ENCODE results near the gene TMED7.
"Not testable (repeated sequence)": the region's sequence is repeated elsewhere in the genome, so short reads cannot be mapped to it uniquely, and the experiment has no call there.

The TMED7 gene

DNA sequence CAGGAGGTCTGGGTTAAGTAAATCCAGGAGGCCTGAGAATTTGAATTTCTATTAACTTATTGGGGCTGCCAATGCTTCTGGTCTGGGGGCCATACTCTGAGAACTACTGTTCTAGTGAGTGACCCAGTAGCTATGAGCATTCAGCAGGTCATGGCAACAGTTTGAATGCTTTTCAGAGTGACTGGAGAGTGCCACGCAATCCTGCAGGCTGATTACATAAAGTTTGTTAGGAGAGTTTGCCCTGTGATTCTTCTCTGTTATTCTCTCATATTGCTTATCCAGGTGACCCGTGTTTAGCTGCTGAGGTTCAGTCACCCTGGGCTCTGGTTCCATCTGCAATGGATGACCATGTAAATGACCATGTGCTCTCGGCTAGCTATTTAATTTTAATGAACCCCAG, 22.2 kb upstream of the TMED7 start:
- POLR2A ChIA-PET = interaction anchor here (0.6 kb wide), 1 partner anchor 168 kb away, joined by 3 read pairs; no protein-coding TSS in a partner anchor
- no peak for TF ChIP-seq FOXA1 (IDR thresholded peaks at IDR 0.05)
- no peak for TF ChIP-seq BHLHE40 (IDR thresholded peaks at IDR 0.05; ENCODE audit: borderline replicate concordance)
- no peak for TF ChIP-seq ELF4 (IDR thresholded peaks at IDR 0.05)
- no peak for TF ChIP-seq NFRKB (IDR thresholded peaks at IDR 0.05)
- TF ChIP-seq ZNF384 (IDR thresholded peaks at IDR 0.05) = no peak
- no peak for TF ChIP-seq FOXM1 (IDR thresholded peaks at IDR 0.05; ENCODE audit: borderline replicate concordance)
- TF ChIP-seq FOXK2 (IDR thresholded peaks at IDR 0.05) = no peak
- no peak for TF ChIP-seq LEF1 (IDR thresholded peaks at IDR 0.05; ENCODE audit: borderline replicate concordance)
- TF ChIP-seq CTBP1 (IDR thresholded peaks at IDR 0.05; ENCODE audit: borderline replicate concordance) = no peak
- TF ChIP-seq ARNT (IDR thresholded peaks at IDR 0.05) = no peak
- TF ChIP-seq, protein P1, sequence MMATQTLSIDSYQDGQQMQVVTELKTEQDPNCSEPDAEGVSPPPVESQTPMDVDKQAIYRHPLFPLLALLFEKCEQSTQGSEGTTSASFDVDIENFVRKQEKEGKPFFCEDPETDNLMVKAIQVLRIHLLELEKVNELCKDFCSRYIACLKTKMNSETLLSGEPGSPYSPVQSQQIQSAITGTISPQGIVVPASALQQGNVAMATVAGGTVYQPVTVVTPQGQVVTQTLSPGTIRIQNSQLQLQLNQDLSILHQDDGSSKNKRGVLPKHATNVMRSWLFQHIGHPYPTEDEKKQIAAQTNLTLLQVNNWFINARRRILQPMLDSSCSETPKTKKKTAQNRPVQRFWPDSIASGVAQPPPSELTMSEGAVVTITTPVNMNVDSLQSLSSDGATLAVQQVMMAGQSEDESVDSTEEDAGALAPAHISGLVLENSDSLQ (IDR thresholded peaks at IDR 0.05) = no peak
- no peak for TF ChIP-seq SP1 (IDR thresholded peaks at IDR 0.05)
- TF ChIP-seq SUZ12 (IDR thresholded peaks at IDR 0.05) = no peak
- TF ChIP-seq HDGF (IDR thresholded peaks at IDR 0.05; ENCODE audit: borderline replicate concordance) = no peak
- TF ChIP-seq TARDBP (IDR thresholded peaks at IDR 0.05) = no peak
- no peak for TF ChIP-seq L3MBTL2 (conservative IDR thresholded peaks at IDR 0.05)
- CTCF ChIA-PET = no interaction called here
- no peak for DNase-seq (ENCODE audit: extremely low spot score)

DNA sequence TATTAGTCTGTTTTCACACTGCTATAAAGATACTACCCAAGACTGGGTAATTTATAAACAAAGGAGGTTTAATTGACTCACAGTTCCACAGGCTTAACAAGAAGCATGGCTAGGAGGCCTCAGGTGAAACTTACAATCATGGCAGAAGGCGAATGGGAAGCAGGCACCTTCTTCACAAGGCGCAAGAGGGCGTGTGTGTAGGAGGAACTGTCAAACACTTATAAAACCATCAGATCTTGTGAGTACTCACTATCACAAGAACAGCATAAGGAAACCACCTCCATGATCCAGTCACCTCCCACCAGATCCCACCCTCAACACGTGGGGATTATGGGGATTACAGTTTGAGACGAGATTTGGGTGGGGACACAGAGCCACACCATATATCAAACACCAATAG, 19.6 kb upstream of the TMED7 start:
- POLR2A ChIA-PET; DNase-seq (ENCODE audit: extremely low spot score); CTCF ChIA-PET: not testable (repeated sequence)

GRCh38 chr5:115644046-115644445, 18.2 kb upstream of the TMED7 start:
- POLR2A ChIA-PET = no interaction called here
- no peak for DNase-seq (ENCODE audit: extremely low spot score)
- TF ChIP-seq FOXM1 (IDR thresholded peaks at IDR 0.05; ENCODE audit: borderline replicate concordance) (no peak), L3MBTL2 (conservative IDR thresholded peaks at IDR 0.05) (no peak), ARNT (IDR thresholded peaks at IDR 0.05) (no peak)
- CTCF ChIA-PET = no interaction called here

- POLR2A ChIA-PET = no interaction called here
- CTCF ChIA-PET = no interaction called here
- no peak for DNase-seq (ENCODE audit: extremely low spot score)
- TF ChIP-seq SP1 (IDR thresholded peaks at IDR 0.05) = no peak
Measured at GRCh38 chr5:115641948-115642347, 16.1 kb upstream of the TMED7 start.

- no peak for TF ChIP-seq BHLHE40 (IDR thresholded peaks at IDR 0.05; ENCODE audit: borderline replicate concordance)
- no peak for TF ChIP-seq HDGF (IDR thresholded peaks at IDR 0.05; ENCODE audit: borderline replicate concordance)
- no peak for TF ChIP-seq ELF4 (IDR thresholded peaks at IDR 0.05)
- TF ChIP-seq FOXK2 (IDR thresholded peaks at IDR 0.05) = no peak
- no peak for TF ChIP-seq ARNT (IDR thresholded peaks at IDR 0.05)
- no peak for TF ChIP-seq LEF1 (IDR thresholded peaks at IDR 0.05; ENCODE audit: borderline replicate concordance)
- no peak for TF ChIP-seq NFRKB (IDR thresholded peaks at IDR 0.05)
- TF ChIP-seq CTBP1 (IDR thresholded peaks at IDR 0.05; ENCODE audit: borderline replicate concordance) = no peak
- TF ChIP-seq FOXA1 (IDR thresholded peaks at IDR 0.05) = no peak
- TF ChIP-seq L3MBTL2 (conservative IDR thresholded peaks at IDR 0.05) = no peak
- TF ChIP-seq TARDBP (IDR thresholded peaks at IDR 0.05) = no peak
- TF ChIP-seq FOXM1 (IDR thresholded peaks at IDR 0.05; ENCODE audit: borderline replicate concordance) = no peak
- TF ChIP-seq, protein P1 (IDR thresholded peaks at IDR 0.05) = no peak
- TF ChIP-seq SP1 (IDR thresholded peaks at IDR 0.05) = no peak
- no peak for DNase-seq (ENCODE audit: extremely low spot score)
- ChIA-PET POLR2A (no interaction called here), CTCF (interaction anchor here (0.6 kb wide), 1 partner anchor 73 kb away, joined by 4 read pairs; no protein-coding TSS in a partner anchor)
Measured at GRCh38 chr5:115640274-115640673, 14.4 kb upstream of the TMED7 start.

- no peak for DNase-seq (ENCODE audit: extremely low spot score)
- TF ChIP-seq ELF4 (IDR thresholded peaks at IDR 0.05) = no peak
- no peak for TF ChIP-seq SP1 (IDR thresholded peaks at IDR 0.05)
- no peak for TF ChIP-seq CTBP1 (IDR thresholded peaks at IDR 0.05; ENCODE audit: borderline replicate concordance)
- TF ChIP-seq ZNF384 (IDR thresholded peaks at IDR 0.05) = no peak
- no peak for TF ChIP-seq ARNT (IDR thresholded peaks at IDR 0.05)
- no peak for TF ChIP-seq LEF1 (IDR thresholded peaks at IDR 0.05; ENCODE audit: borderline replicate concordance)
- TF ChIP-seq TARDBP (IDR thresholded peaks at IDR 0.05) = no peak
- TF ChIP-seq HDGF (IDR thresholded peaks at IDR 0.05; ENCODE audit: borderline replicate concordance) = no peak
- no peak for TF ChIP-seq FOXA1 (IDR thresholded peaks at IDR 0.05)
- TF ChIP-seq BHLHE40 (IDR thresholded peaks at IDR 0.05; ENCODE audit: borderline replicate concordance) = no peak
- TF ChIP-seq FOXM1 (IDR thresholded peaks at IDR 0.05; ENCODE audit: borderline replicate concordance) = no peak
- TF ChIP-seq L3MBTL2 (conservative IDR thresholded peaks at IDR 0.05) = no peak
- TF ChIP-seq, protein P1 (IDR thresholded peaks at IDR 0.05) = no peak
- TF ChIP-seq SUZ12 (IDR thresholded peaks at IDR 0.05) = no peak
- no peak for TF ChIP-seq NFRKB (IDR thresholded peaks at IDR 0.05)
- no peak for TF ChIP-seq FOXK2 (IDR thresholded peaks at IDR 0.05)
- ChIA-PET CTCF (no interaction called here), POLR2A (no interaction called here)
Measured at GRCh38 chr5:115639377-115639776, 13.5 kb upstream of the TMED7 start.

DNA sequence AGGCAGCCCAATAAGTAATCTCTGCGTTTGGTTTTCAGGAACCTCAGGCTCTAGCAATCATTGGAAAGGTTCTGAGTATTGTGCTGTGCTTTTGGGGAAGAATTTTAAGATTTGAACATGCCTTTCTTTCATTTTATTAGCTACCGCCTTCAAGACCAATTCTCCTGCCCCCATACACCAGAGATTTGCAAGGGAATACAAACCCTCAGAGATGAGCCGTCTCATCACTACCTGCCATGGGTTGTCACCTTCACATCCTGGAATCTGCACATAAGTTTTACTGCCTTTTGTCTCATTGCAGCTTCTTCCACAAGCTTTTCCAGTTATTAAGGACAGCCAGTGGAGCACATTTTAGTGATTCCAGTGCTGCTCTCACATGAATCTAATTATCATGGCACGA, 11.7 kb upstream of the TMED7 start:
- ChIA-PET POLR2A (no interaction called here), CTCF (no interaction called here)
- TF ChIP-seq FOXM1 (IDR thresholded peaks at IDR 0.05; ENCODE audit: borderline replicate concordance) (no peak), SUZ12 (IDR thresholded peaks at IDR 0.05) (no peak), SP1 (IDR thresholded peaks at IDR 0.05) (no peak), ZNF384 (IDR thresholded peaks at IDR 0.05) (no peak), NFRKB (IDR thresholded peaks at IDR 0.05) (no peak), L3MBTL2 (conservative IDR thresholded peaks at IDR 0.05) (no peak), ELF4 (IDR thresholded peaks at IDR 0.05) (no peak), BHLHE40 (IDR thresholded peaks at IDR 0.05; ENCODE audit: borderline replicate concordance) (no peak), LEF1 (IDR thresholded peaks at IDR 0.05; ENCODE audit: borderline replicate concordance) (no peak), CTBP1 (IDR thresholded peaks at IDR 0.05; ENCODE audit: borderline replicate concordance) (no peak), ARNT (IDR thresholded peaks at IDR 0.05) (no peak), FOXK2 (IDR thresholded peaks at IDR 0.05) (no peak), TARDBP (IDR thresholded peaks at IDR 0.05) (no peak)
- TF ChIP-seq, protein P1 (IDR thresholded peaks at IDR 0.05) = no peak
- no peak for DNase-seq (ENCODE audit: extremely low spot score)
